Panc1 (cell line): ENCODE measurements around the gene GPR152. TPM values are rescaled to one million over a fixed set of nuclear protein-coding genes. Genes with fewer than 3 reads are reported as not detected.

Source experiments
- ATAC-seq: fragments of 200-7000 bp; cut with Tn5 transposase; 2 replicates; pipeline ENCODE4 v1.9.1; 2020; ENCODE audit warnings: mild to moderate bottlenecking, moderate library complexity
- BruUV-seq: library from RNA; stranded (reverse); fragments of 400-500 nt; replicated peaks from 2 replicates; lab custom pipeline; 2021; lab: Mats Ljungman, UMichigan
- CTCF ChIA-PET: fragments of 300-600 bp; sonication (Branson Sonifier 250); formaldehyde crosslinking; loops from one replicate; lab custom pipeline; 2022; ENCODE audit warnings: antibody characterized with exemption; lab: Charles Lee
- POLR2A ChIA-PET: fragments of 300-600 bp; sonication (Branson Sonifier 250); formaldehyde crosslinking; loops from one replicate; lab custom pipeline; 2022; ENCODE audit warnings: antibody characterized with exemption; lab: Charles Lee
- DNase-seq: peaks from one replicate; pipeline ENCODE4 v3.0.0-alpha.2; 2010; ENCODE audit warnings: low read depth, low spot score
- H3K27ac ChIP-seq: 2 replicates; pipeline ENCODE4 v1.5.1; 2011; ENCODE audit warnings: mild to moderate bottlenecking, low read length, inconsistent platforms
- H3K27me3 ChIP-seq: fragments of 200-500 bp; sonication (Bioruptor generic); 2 replicates; pipeline ENCODE4 v1.6.0; 2014; ENCODE audit warnings: low read length, inconsistent platforms; ENCODE audit not compliant: control insufficient read depth, insufficient read depth
- H3K36me3 ChIP-seq: fragments of 200-500 bp; sonication (Bioruptor generic); 2 replicates; pipeline ENCODE4 v1.5.1; 2014; ENCODE audit warnings: inconsistent platforms, mild to moderate bottlenecking, low read length, moderate library complexity; ENCODE audit not compliant: control insufficient read depth, insufficient read depth
- H3K4me1 ChIP-seq: 2 replicates; pipeline ENCODE4 v1.5.1; 2011; ENCODE audit warnings: inconsistent platforms, mild to moderate bottlenecking, low read length, moderate library complexity; ENCODE audit not compliant: control insufficient read depth, insufficient read depth
- H3K4me3 ChIP-seq, 2 experiments: 2 replicates each; pipeline ENCODE4 v1.5.1; 2011 to 2012; ENCODE audit warnings: low read depth in 2 of 2, low read length in 2 of 2, mild to moderate bottlenecking in 2 of 2, inconsistent platforms in 1 of 2, moderate library complexity in 1 of 2
- H3K9me3 ChIP-seq: fragments of 200-500 bp; sonication (Bioruptor generic); 2 replicates; pipeline ENCODE4 v1.5.1; 2014; ENCODE audit warnings: low read depth, mild to moderate bottlenecking, inconsistent platforms, low read length, moderate library complexity; ENCODE audit not compliant: control insufficient read depth, insufficient read depth
- POLR2AphosphoS5 ChIP-seq: IDR thresholded peaks from 2 replicates; pipeline ENCODE4 v1.6.1; 2012; ENCODE audit warnings: mild to moderate bottlenecking, low read depth, low read length, moderate library complexity
- SIN3A ChIP-seq: IDR thresholded peaks from 2 replicates; pipeline ENCODE4 v1.6.1; 2012; ENCODE audit warnings: low read depth, mild to moderate bottlenecking, low read length, moderate library complexity, borderline replicate concordance; ENCODE audit not compliant: insufficient read depth
- TCF7L2 ChIP-seq: IDR thresholded peaks from 2 replicates; pipeline ENCODE4 v1.6.1; 2011; ENCODE audit warnings: mild to moderate bottlenecking, low read depth, low read length, inconsistent platforms
- in situ Hi-C: cut with HindIII; loops from 2 replicates; pipeline ENCODE4 v1.10.0; 2016; ENCODE audit warnings: low sequenced_read_pairs, low pct_unique_long_range_greater_than_20kb
- intact Hi-C: fragments of 100-400 bp; cut with micrococcal nuclease; formaldehyde crosslinking; loops from one replicate; pipeline ENCODE4 v1.10.0; 2022; ENCODE audit not compliant: unreplicated experiment
- total RNA-seq: library from RNA; stranded (reverse); gene quantifications from one replicate; pipeline ENCODE4 v1.2.1, GENCODE V29; 2021; ENCODE audit not compliant: unreplicated experiment
- TF ChIP-seq, protein P1 (sequence below), 2 experiments: IDR thresholded peaks; 2 replicates each; pipeline ENCODE4 v1.6.1; 2011 to 2012; ENCODE audit warnings: low read depth in 2 of 2, control low read depth in 1 of 2, low read length in 1 of 2, mild to moderate bottlenecking in 1 of 2, moderate library complexity in 1 of 2; ENCODE audit not compliant: insufficient read depth in 1 of 2
- TF ChIP-seq, protein P2 (sequence below): fragments of 450-650 bp; IDR thresholded peaks from 2 replicates; pipeline ENCODE4 v1.5.1; 2017; ENCODE audit warnings: mild to moderate bottlenecking

GPR152 gene
- total RNA-seq, 1 experiment from 2014 or later, result not detected

DNA sequence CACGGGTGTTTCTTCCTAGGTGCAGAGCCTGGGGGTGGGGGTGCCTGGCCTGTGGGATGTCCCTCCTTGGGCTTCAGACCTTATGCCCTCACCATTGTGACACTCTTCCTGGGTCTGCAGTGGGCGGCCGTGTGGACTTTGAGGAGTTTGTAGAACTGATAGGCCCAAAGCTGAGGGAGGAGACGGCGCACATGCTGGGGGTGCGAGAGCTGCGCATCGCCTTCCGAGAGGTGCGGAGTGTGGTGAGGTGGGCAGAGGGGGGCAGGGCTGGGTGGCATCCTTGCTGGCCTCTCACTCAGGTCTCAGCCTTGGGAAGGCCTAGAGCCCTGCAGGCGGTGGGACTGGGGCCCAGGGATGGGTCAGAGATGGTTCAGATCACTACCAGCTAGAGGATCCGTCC lies 4.9 kb upstream of the GPR152 start:
- Histone ChIP-seq H3K36me3 (no peaks in the 10 kb centered on the region), H3K4me1 (no peaks in the 10 kb centered on the region), H3K4me3 (no peak overlapping the region), H3K9me3 (no peaks in the 10 kb centered on the region), H3K27ac (no peak overlapping the region), H3K27me3 (no peaks in the 10 kb centered on the region)
- DNase-seq (no peak), ATAC-seq (no peak)
- TF ChIP-seq POLR2AphosphoS5, result no peak
- TF ChIP-seq, protein P1, sequence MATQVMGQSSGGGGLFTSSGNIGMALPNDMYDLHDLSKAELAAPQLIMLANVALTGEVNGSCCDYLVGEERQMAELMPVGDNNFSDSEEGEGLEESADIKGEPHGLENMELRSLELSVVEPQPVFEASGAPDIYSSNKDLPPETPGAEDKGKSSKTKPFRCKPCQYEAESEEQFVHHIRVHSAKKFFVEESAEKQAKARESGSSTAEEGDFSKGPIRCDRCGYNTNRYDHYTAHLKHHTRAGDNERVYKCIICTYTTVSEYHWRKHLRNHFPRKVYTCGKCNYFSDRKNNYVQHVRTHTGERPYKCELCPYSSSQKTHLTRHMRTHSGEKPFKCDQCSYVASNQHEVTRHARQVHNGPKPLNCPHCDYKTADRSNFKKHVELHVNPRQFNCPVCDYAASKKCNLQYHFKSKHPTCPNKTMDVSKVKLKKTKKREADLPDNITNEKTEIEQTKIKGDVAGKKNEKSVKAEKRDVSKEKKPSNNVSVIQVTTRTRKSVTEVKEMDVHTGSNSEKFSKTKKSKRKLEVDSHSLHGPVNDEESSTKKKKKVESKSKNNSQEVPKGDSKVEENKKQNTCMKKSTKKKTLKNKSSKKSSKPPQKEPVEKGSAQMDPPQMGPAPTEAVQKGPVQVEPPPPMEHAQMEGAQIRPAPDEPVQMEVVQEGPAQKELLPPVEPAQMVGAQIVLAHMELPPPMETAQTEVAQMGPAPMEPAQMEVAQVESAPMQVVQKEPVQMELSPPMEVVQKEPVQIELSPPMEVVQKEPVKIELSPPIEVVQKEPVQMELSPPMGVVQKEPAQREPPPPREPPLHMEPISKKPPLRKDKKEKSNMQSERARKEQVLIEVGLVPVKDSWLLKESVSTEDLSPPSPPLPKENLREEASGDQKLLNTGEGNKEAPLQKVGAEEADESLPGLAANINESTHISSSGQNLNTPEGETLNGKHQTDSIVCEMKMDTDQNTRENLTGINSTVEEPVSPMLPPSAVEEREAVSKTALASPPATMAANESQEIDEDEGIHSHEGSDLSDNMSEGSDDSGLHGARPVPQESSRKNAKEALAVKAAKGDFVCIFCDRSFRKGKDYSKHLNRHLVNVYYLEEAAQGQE (IDR thresholded peaks at IDR 0.05; ENCODE audit: insufficient read depth in 1 of 2, low read depth in 2 of 2, low read length in 1 of 2), result no peak
- no peak for TF ChIP-seq TCF7L2
- TF ChIP-seq, protein P2, sequence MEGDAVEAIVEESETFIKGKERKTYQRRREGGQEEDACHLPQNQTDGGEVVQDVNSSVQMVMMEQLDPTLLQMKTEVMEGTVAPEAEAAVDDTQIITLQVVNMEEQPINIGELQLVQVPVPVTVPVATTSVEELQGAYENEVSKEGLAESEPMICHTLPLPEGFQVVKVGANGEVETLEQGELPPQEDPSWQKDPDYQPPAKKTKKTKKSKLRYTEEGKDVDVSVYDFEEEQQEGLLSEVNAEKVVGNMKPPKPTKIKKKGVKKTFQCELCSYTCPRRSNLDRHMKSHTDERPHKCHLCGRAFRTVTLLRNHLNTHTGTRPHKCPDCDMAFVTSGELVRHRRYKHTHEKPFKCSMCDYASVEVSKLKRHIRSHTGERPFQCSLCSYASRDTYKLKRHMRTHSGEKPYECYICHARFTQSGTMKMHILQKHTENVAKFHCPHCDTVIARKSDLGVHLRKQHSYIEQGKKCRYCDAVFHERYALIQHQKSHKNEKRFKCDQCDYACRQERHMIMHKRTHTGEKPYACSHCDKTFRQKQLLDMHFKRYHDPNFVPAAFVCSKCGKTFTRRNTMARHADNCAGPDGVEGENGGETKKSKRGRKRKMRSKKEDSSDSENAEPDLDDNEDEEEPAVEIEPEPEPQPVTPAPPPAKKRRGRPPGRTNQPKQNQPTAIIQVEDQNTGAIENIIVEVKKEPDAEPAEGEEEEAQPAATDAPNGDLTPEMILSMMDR, result no peak
- TF ChIP-seq SIN3A, result no peak
- ChIA-PET CTCF (no interaction called here), POLR2A (no interaction called here)
- BruUV-seq, result no TSS peak
- in situ Hi-C loops, result no loop called here
- intact Hi-C loops, result no loop called here

DNA sequence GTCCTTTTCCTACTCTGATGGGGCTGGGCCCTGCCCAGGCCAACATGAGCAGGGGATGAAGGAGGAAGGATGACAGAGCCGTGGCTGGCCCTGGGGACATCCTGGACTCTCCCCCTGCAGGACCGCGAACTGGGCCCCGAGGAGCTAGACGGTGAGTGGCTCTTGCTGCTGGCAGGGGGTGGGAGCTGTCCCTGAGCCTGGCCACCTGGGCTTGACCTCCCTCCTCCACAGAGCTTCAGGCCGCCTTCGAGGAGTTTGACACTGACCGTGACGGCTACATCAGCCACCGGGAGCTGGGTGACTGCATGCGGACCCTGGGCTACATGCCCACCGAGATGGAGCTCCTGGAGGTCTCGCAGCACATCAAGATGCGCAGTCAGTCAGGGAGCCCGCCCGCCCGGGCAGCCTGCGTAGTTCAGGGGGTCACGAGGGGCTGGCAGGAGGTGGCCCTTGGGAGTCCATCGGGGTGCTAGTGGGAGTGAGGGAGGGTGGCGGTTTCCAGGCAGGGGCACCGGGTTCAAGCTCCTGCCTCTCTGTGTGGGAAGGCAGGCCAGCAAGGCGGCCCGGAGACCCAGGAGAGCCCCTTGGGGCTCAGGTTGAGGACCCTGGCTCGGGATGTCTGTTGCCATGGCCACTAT lies 3.7 kb upstream of the GPR152 start:
- intact Hi-C loops, result no loop called here
- in situ Hi-C loops, result no loop called here
- H3K4me1 ChIP-seq, result no peaks in the 10 kb centered on the region
- no TSS peak for BruUV-seq
- H3K9me3 ChIP-seq, result no peaks in the 10 kb centered on the region
- H3K36me3 ChIP-seq, result no peaks in the 10 kb centered on the region
- H3K27ac ChIP-seq, result no peak overlapping the region
- ChIA-PET CTCF (interaction anchor here (0.6 kb wide), 1 partner anchor 54 kb away, joined by 3 read pairs; the partner anchor contains the start of gene PPP1CA), POLR2A (no interaction called here)
- ATAC-seq, result peak; percentile 37
- H3K27me3 ChIP-seq, result no peaks in the 10 kb centered on the region
- no peak overlapping the region for H3K4me3 ChIP-seq
- no peak for DNase-seq
- TF ChIP-seq, protein P2, result no peak
- TF ChIP-seq, protein P1 (IDR thresholded peaks at IDR 0.05; ENCODE audit: insufficient read depth in 1 of 2, low read depth in 2 of 2, low read length in 1 of 2), result no peak
- TF ChIP-seq POLR2AphosphoS5, result no peak
- TF ChIP-seq SIN3A, result no peak
- no peak for TF ChIP-seq TCF7L2
